ENCODE measurements around the gene SH3D21. TPM values are rescaled to one million over a fixed set of nuclear protein-coding genes. Genes with fewer than 3 reads are reported as not detected.

SH3D21 gene
- total and polyA plus RNA-seq, 12 donors, result 0.69 to 18.4 (median 1.8) TPM

DNA sequence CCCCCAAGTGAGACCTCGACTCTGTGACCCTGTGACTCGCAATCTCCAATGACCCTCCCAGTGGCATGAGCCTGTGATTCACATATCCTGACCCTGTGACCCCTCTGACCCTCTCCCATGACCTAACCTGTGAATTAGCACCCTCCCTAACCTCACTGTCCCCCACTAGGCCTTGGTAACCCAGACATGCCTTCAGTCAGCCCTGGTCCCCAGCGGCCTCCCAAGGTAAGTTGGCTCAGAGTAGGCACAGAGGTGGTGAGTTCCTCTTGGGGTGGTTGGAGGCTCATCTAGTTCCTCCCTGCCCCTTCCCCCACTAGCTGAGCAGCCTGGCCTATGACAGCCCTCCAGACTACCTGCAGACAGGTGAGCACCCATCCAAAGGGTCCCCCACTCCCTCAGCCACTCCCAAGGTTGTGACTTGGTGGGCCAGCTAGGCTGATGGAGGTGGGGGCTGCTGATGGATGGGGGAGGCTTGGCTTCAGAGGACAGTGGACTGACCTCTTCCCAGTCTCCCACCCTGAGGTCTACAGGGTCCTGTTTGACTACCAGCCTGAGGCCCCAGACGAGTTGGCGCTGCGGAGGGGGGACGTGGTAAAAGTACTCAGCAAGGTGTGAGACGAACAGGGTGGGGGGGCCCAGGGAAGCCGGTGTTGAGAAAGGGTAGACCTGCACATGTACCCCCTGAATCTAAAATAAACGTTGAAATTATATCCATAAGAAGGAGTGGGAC, 1.6 kb downstream of the SH3D21 start:
- DNase-seq, result peak in 1 of 7 donors; percentile 54
- Histone ChIP-seq H3K4me3 (peak overlapping the region in 1 of 4 donors; percentile 74), H3K27ac (peak overlapping the region in 1 of 5 donors; percentile 81), H3K9me3 (replicated peaks in 1 of 3) (no peaks in the 10 kb centered on the region), H3K4me1 (replicated peaks in 1 of 2) (peaks cover 7 to 15% of the 10 kb centered on the region in 2 donors), H3K27me3 (no peaks in the 10 kb centered on the region), H3K36me3 (replicated peaks in 1 of 2) (peaks cover 0 to 21% of the 10 kb centered on the region in 2 donors)
- 77 to 91% (median 84%) methylated on average over 9 to 10 of the region's 10 CpGs for WGBS, 4 donors
- TF ChIP-seq, protein P1, sequence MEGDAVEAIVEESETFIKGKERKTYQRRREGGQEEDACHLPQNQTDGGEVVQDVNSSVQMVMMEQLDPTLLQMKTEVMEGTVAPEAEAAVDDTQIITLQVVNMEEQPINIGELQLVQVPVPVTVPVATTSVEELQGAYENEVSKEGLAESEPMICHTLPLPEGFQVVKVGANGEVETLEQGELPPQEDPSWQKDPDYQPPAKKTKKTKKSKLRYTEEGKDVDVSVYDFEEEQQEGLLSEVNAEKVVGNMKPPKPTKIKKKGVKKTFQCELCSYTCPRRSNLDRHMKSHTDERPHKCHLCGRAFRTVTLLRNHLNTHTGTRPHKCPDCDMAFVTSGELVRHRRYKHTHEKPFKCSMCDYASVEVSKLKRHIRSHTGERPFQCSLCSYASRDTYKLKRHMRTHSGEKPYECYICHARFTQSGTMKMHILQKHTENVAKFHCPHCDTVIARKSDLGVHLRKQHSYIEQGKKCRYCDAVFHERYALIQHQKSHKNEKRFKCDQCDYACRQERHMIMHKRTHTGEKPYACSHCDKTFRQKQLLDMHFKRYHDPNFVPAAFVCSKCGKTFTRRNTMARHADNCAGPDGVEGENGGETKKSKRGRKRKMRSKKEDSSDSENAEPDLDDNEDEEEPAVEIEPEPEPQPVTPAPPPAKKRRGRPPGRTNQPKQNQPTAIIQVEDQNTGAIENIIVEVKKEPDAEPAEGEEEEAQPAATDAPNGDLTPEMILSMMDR (IDR thresholded peaks at IDR 0.05), result no peak
- no peak for TF ChIP-seq POLR2A (IDR thresholded peaks at IDR 0.05)
- intact Hi-C loops (cut with DNase I), result loop anchor here in 1 of 2 donors (10.0 kb wide), 2 partner anchors 57 to 107 kb away; no protein-coding TSS in a partner anchor

DNA sequence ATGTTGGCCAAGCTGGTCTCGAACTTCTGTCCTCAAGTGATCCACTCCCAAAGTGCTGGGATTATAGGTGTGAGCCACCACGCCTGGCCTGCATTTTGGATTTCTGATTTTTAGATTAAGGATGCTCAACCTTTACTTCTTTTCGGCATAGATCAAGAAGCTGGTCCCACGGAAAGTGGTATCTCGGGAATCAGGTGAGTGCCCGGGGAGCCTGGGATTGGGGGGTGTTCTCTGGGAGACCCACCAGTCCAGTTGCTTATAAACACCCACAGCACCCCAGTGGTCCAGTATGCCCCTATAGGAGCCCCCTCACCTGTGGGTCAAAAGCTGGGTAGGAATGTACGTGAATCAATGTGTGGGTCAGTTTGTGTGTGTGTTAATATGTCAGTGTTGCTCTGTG, 3.2 kb downstream of the SH3D21 start:
- H3K9me3 ChIP-seq (replicated peaks in 1 of 3), result no peaks in the 10 kb centered on the region
- TF ChIP-seq POLR2A (IDR thresholded peaks at IDR 0.05), result no peak
- TF ChIP-seq, protein P1 (IDR thresholded peaks at IDR 0.05), result no peak
- peaks cover 7 to 15% of the 10 kb centered on the region in 2 donors for H3K4me1 ChIP-seq (replicated peaks in 1 of 2)
- no peak for DNase-seq
- H3K4me3 ChIP-seq, result no peak overlapping the region
- 96 to 100% (median 98%) methylated on average over 7 of the region's 7 CpGs for WGBS, 4 donors
- H3K27me3 ChIP-seq, result no peaks in the 10 kb centered on the region
- H3K36me3 ChIP-seq (replicated peaks in 1 of 2), result peaks cover 0 to 5% of the 10 kb centered on the region in 2 donors
- intact Hi-C loops (cut with DNase I), result loop anchor here in 1 of 2 donors (10.0 kb wide), 2 partner anchors 55 to 105 kb away; no protein-coding TSS in a partner anchor
- H3K27ac ChIP-seq, result no peak overlapping the region

DNA sequence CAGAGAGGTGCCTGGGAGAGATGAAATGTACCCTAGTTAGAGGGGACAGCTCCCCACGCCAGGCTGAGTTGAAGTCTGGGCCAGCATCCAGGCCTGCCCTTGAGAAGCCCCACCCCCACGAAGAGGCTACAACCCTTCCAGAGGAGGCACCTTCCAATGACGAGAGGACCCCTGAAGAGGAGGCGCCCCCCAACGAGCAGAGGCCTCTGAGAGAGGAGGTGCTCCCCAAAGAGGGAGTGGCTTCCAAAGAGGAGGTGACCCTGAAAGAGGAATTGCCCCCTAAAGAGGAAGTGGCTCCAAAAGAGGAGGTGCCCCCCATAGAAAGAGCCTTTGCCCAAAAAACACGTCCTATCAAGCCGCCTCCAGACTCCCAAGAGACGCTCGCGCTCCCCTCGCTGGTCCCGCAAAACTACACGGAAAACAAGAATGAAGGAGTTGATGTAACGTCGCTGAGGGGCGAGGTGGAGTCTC, 14.2 kb downstream of the SH3D21 start:
- 24 to 36% (median 32%) methylated on average over 12 to 16 of the region's 16 CpGs for WGBS, 4 donors
- no peak for DNase-seq
- intact Hi-C loops (cut with DNase I), result no loop called here
- peak overlapping the region in 1 of 4 donors; percentile 85 for H3K4me3 ChIP-seq
- no peaks in the 10 kb centered on the region for H3K27me3 ChIP-seq
- no peaks in the 10 kb centered on the region for H3K36me3 ChIP-seq (replicated peaks in 1 of 2)
- H3K4me1 ChIP-seq (replicated peaks in 1 of 2), result peaks cover 17 to 29% of the 10 kb centered on the region in 2 donors
- TF ChIP-seq, protein P1 (IDR thresholded peaks at IDR 0.05), result no peak
- TF ChIP-seq POLR2A (IDR thresholded peaks at IDR 0.05), result no peak
- H3K27ac ChIP-seq, result peak overlapping the region in 3 of 5 donors; percentile 40 to 96 (median 84)
- no peaks in the 10 kb centered on the region for H3K9me3 ChIP-seq (replicated peaks in 1 of 3)

DNA sequence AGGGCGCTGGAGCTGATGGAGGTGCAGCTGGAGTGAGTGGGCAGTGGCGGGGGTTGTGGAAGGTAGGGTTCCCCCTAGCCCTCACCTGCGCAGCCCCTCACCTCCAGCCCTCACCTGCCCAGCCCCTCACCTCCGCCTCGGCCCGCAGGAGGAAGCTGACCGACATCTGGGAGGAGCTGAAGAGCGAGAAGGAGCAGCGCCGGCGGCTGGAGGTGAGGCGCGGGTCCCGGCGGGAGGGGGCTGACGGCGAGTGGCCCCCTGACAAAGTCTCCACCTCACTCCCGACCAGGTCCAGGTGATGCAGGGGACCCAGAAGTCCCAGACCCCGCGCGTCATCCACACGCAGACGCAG, 14.6 kb downstream of the SH3D21 start:
- no peaks in the 10 kb centered on the region for H3K9me3 ChIP-seq (replicated peaks in 1 of 3)
- DNase-seq, result no peak
- H3K27ac ChIP-seq, result peak overlapping the region in 3 of 5 donors; percentile 40 to 96 (median 84)
- WGBS, 4 donors, result 15 to 41% (median 18%) methylated on average over 1 to 23 of the region's 23 CpGs
- H3K27me3 ChIP-seq, result no peaks in the 10 kb centered on the region
- H3K4me1 ChIP-seq (replicated peaks in 1 of 2), result peaks cover 17 to 29% of the 10 kb centered on the region in 2 donors
- peak overlapping the region in 1 of 4 donors; percentile 85 for H3K4me3 ChIP-seq
- intact Hi-C loops (cut with DNase I), result no loop called here
- TF ChIP-seq, protein P1 (IDR thresholded peaks at IDR 0.05), result no peak
- no peak for TF ChIP-seq POLR2A (IDR thresholded peaks at IDR 0.05)
- no peaks in the 10 kb centered on the region for H3K36me3 ChIP-seq (replicated peaks in 1 of 2)
